ENCODE data around the gene PHLDA2.

The PHLDA2 gene

GRCh38 chr11:2892215-2892966 lies 36.8 kb downstream of the PHLDA2 start:
- DNase-seq: peak; percentile 50 to 52

GRCh38 chr11:2891326-2892214 lies 37.6 kb downstream of the PHLDA2 start:
- no peak for DNase-seq

GRCh38 chr11:2890466-2891294 lies 38.5 kb downstream of the PHLDA2 start:
- DNase-seq: no peak

GRCh38 chr11:2889362-2890273 lies 39.6 kb downstream of the PHLDA2 start:
- DNase-seq: no peak

GRCh38 chr11:2888266-2888968 lies 40.8 kb downstream of the PHLDA2 start:
- DNase-seq: peak; percentile 82 to 86

GRCh38 chr11:2887515-2888195 lies 41.6 kb downstream of the PHLDA2 start:
- no peak for DNase-seq

- DNase-seq: no peak
Observed at GRCh38 chr11:2886936-2887335, 42.3 kb downstream of the PHLDA2 start.

- no peak for DNase-seq
Observed at GRCh38 chr11:2886191-2886894, 42.9 kb downstream of the PHLDA2 start.

GRCh38 chr11:2885678-2886081 lies 43.5 kb downstream of the PHLDA2 start, which contains the start of gene CDKN1C:
TSS of gene CDKN1C (minus strand) at chr11:2885775. CDS start at chr11:2885456, 319 bp downstream.
- DNase-seq: peak; percentile 71 to 75

GRCh38 chr11:2885017-2885677 lies 44.1 kb downstream of the PHLDA2 start:
- DNase-seq: no peak

- no peak for DNase-seq
Observed at GRCh38 chr11:2883979-2884815, 45.0 kb downstream of the PHLDA2 start.

- no peak for DNase-seq
Observed at GRCh38 chr11:2883640-2883978, 45.6 kb downstream of the PHLDA2 start.

- DNase-seq: no peak
Observed at GRCh38 chr11:2882396-2883110, 46.7 kb downstream of the PHLDA2 start.

- DNase-seq: no peak
Observed at GRCh38 chr11:2881981-2882375, 47.2 kb downstream of the PHLDA2 start.

GRCh38 chr11:2881076-2881980 lies 47.9 kb downstream of the PHLDA2 start:
- no peak for DNase-seq

- no peak for DNase-seq
Observed at GRCh38 chr11:2880646-2881045, 48.6 kb downstream of the PHLDA2 start.

- DNase-seq: no peak
Observed at GRCh38 chr11:2878782-2879181, 50.4 kb downstream of the PHLDA2 start.

Measured in activated CD4-positive, alpha-beta T cell treated with anti-CD3 and anti-CD28 coated beads, Interleukin-2, amount 50 U/mL, for 4 hours (primary cell).